IPS-18a (cell line): ENCODE results near the gene DLD.

Source experiments
- H3K27ac ChIP-seq: one replicate; pipeline ENCODE4 v1.5.1; 2013; ENCODE audit warnings: low read length
- H3K27me3 ChIP-seq: one replicate; pipeline ENCODE4 v1.6.1; 2013; ENCODE audit warnings: mild to moderate bottlenecking, low read length; ENCODE audit not compliant: control insufficient read depth, insufficient read depth
- H3K36me3 ChIP-seq: one replicate; pipeline ENCODE4 v1.6.1; 2013; ENCODE audit warnings: low read depth, low read length; ENCODE audit not compliant: control insufficient read depth
- H3K4me1 ChIP-seq: one replicate; pipeline ENCODE4 v1.6.1; 2013; ENCODE audit warnings: low read depth, low read length; ENCODE audit not compliant: control insufficient read depth
- H3K4me3 ChIP-seq: one replicate; pipeline ENCODE4 v1.5.1; 2013; ENCODE audit warnings: low read length
- H3K9ac ChIP-seq: one replicate; pipeline ENCODE4 v1.6.1; 2013; ENCODE audit warnings: mild to moderate bottlenecking, low read length, moderate library complexity
- H3K9me3 ChIP-seq: one replicate; pipeline ENCODE4 v1.6.1; 2013; ENCODE audit warnings: low read depth, low read length; ENCODE audit not compliant: control insufficient read depth

DLD gene

DNA sequence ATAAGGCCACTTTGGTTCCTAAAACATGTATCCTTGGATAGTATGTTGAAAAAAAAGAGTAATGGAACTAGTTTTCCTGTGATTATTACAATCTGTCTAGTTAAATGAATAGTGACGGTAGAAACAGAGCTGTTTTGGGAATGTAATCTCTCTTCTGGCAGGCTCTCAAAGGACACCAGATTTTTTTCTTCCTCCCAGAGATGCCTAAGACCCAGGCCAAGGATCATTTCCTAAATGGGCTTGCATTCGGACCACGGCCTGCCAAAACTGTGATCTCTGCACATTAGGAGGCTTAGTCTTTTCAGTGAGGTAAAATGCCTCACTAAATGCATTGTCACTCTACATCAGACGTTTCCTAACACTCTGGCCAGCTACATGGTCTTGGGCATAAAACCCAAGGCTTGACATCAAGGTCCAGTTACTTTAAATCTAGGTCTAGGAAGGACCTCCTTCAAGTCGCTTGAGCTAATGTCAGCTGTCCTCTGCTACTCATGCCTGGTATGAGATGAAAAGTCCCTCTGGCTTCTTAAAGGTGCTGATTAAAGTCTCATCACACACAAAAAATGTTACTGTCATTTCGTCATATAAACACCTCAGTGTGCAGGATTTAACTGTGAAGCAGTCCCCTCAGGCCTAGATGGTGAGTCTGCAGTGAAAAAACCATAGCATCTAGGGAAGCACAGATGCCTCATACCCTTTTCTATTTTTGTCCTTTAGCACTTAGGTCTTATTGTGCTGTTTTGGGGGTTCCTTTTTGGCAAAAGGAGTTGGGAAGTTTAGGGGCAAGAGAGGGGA lies 47.7 kb downstream of the DLD start:
- Histone ChIP-seq H3K36me3 (peaks cover 23% of the 10 kb centered on the region), H3K9ac (no peak overlapping the region)

DNA sequence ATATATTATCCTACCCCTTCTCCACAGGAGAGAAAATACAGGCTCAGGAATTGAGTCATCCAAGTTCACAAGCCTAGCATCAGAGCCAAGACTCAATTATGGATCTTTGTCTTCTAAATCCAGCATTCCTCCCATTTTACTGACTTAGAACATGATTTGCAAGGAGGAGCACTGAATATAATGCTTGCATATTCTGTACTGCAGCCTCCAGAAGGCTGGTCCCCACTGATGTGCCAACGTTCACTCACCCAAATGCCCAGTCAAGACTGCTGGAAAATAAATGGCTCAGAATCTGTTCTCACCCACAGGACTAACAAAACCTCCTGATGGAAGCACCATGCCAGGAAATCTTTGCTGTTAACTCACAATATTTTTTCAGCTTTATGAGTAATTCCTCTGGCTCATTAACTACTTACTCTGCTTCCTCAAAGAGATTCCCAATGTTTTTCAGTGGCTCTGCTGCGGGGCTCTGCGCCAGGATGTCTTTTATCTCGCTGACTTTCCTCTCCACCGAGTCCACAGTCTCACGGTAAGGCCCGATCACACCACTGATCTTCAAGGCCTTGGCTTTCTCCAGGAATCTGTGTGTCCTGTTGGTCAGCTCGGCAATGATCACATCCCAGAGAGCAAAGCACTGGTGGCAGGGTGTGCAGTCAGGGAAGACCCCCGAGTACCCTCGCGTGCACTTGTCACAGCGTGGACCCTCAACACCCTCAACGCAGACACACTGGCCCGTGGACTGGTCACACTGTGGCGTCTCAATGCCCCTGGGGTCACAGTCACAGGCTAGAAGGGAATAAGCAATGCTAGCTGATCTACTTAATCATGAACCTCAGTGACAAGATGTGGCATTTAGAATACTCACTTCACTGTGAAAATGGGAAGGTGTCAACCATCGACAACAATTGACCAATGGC lies 48.8 kb downstream of the DLD start:
- H3K4me3 ChIP-seq, result no peak overlapping the region
- H3K27ac ChIP-seq, result no peak overlapping the region
- H3K27me3 ChIP-seq, result no peaks in the 10 kb centered on the region
- H3K4me1 ChIP-seq, result peaks cover 30% of the 10 kb centered on the region
- H3K36me3 ChIP-seq, result peaks cover 24% of the 10 kb centered on the region
- H3K9me3 ChIP-seq, result no peaks in the 10 kb centered on the region
- no peak overlapping the region for H3K9ac ChIP-seq

More for the DNA sequence above, 47.7 kb downstream of the DLD start:
- H3K4me3 ChIP-seq, result no peak overlapping the region
- H3K27ac ChIP-seq, result no peak overlapping the region
- H3K4me1 ChIP-seq, result peaks cover 41% of the 10 kb centered on the region
- no peaks in the 10 kb centered on the region for H3K27me3 ChIP-seq
- no peaks in the 10 kb centered on the region for H3K9me3 ChIP-seq

DNA sequence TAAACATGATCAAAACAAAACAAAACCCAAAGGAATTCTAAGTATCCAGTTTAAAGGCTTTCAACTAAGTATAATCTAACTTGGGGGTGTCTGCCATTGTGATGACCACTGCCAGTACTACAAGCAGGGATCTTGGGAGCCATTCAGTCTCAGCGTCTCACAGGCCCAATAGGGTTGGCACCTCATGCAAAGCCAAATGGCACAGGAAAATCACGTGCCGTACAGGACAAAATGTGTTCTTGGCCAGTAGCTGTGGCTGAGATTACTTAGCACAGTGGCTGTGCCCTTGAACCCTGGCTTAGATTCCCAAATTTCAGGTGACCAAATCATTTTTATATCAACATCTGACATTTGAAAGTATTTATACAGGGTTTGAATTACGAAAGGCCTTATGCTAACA lies 50.0 kb downstream of the DLD start:
- H3K27ac ChIP-seq, result no peak overlapping the region
- H3K9me3 ChIP-seq, result no peaks in the 10 kb centered on the region
- H3K9ac ChIP-seq, result no peak overlapping the region
- H3K27me3 ChIP-seq, result no peaks in the 10 kb centered on the region
- H3K4me3 ChIP-seq, result no peak overlapping the region
- peaks cover 24% of the 10 kb centered on the region for H3K36me3 ChIP-seq
- H3K4me1 ChIP-seq, result peaks cover 19% of the 10 kb centered on the region

DNA sequence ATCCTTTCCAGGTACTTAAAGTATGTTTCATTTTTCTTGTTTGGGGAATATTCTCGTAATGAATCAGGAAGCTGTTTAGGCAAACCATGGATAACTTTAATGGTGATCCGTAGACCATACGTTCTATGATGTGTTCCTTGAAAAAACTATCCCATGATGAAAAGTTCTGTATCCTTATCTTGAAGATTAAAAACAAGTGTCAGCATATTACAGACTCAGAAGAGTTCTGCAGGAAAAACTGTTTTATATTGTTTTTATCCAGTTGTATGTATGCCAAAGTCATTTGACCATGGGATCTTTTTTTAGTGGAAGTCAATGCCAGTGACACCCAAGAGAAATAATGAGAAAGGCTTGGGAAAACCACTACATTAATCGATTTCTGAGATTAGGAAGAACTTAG lies 52.0 kb downstream of the DLD start:
- Histone ChIP-seq H3K4me3 (no peak overlapping the region), H3K36me3 (peaks cover 24% of the 10 kb centered on the region), H3K27me3 (no peaks in the 10 kb centered on the region), H3K9me3 (no peaks in the 10 kb centered on the region), H3K9ac (no peak overlapping the region), H3K4me1 (no peaks in the 10 kb centered on the region), H3K27ac (no peak overlapping the region)

DNA sequence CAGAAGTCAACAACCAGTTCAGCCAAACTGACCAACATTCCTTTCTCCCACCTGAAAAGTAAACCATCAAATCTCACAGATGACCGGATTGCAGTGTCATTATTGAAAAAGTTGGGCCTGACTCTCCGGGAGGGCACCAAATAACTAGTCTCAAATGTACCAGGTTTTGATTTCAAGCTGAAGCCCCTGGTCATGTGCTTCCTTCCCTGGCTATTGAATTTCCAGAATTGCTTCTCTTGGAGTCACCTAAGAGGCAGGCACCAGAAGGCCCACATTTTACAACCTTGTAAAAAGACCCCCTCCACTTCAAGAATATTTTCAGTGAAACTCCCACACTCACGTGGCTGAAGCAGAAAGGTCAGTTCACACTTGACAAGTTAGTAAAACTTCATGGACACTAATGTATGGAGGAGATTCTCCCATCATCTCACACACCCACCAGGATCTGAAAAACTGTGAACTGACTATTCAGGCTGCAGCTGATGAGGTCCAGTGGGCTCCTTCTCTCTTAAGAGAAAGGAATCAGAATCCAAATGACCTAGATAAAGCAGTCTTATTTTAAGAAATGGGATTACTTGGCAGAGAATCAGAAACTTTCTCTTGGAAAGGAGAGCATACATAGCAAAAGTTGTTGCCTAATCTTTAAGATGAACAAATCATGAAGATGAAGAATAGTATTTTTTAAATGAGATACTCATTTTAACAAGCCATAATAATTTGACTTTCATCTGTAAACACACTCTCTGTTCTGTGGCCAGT lies 53.6 kb downstream of the DLD start:
- no peak overlapping the region for H3K9ac ChIP-seq
- H3K36me3 ChIP-seq, result peaks cover 27% of the 10 kb centered on the region

DNA sequence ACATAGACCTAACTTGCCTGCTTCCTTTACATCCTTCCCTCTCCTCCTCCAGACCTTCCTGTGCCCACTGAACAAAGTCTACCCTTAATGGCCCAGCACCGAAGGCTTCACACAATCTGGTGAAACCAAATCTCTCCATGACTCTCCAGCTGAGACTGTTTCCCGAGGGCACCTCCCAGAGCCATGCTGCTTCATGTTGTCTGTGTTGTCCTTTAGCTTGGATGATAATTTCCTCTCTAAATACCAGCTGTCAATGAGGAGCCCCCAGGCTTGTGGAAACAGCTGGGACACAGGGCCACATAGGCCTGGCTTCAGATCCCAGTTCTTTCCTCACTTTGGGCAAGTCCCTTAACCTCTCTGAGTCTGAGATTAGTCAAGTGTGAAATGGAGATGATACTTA lies 54.3 kb downstream of the DLD start:
- H3K36me3 ChIP-seq, result peaks cover 20% of the 10 kb centered on the region
- no peak overlapping the region for H3K27ac ChIP-seq
- no peak overlapping the region for H3K4me3 ChIP-seq
- H3K4me1 ChIP-seq, result no peaks in the 10 kb centered on the region
- no peaks in the 10 kb centered on the region for H3K27me3 ChIP-seq
- no peak overlapping the region for H3K9ac ChIP-seq
- H3K9me3 ChIP-seq, result no peaks in the 10 kb centered on the region

More for the DNA sequence above, 53.6 kb downstream of the DLD start:
- H3K4me1 ChIP-seq, result no peaks in the 10 kb centered on the region
- H3K27ac ChIP-seq, result no peak overlapping the region
- no peaks in the 10 kb centered on the region for H3K9me3 ChIP-seq
- H3K4me3 ChIP-seq, result no peak overlapping the region
- H3K27me3 ChIP-seq, result no peaks in the 10 kb centered on the region

DNA sequence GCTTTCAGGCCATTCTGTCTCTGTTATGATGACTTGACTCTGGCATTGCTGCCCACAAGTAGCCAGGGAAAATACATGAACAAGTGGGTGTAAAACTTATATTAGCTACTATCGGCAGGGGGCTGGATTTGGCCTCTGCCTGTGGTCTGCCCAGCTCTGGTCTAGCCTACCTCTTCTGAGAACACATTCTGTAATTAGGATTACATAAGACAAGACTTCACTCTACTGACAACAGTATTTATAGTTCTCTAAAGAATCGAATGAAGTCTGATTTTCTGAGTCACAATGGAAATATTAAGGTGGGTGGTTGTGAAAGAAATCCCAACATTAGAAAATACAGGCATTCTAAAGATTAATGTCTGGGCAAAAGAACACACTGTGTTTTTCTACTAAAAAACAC lies 55.5 kb downstream of the DLD start:
- Histone ChIP-seq H3K27ac (no peak overlapping the region), H3K9me3 (no peaks in the 10 kb centered on the region), H3K4me3 (no peak overlapping the region), H3K36me3 (peaks cover 23% of the 10 kb centered on the region), H3K9ac (no peak overlapping the region), H3K4me1 (no peaks in the 10 kb centered on the region), H3K27me3 (no peaks in the 10 kb centered on the region)

DNA sequence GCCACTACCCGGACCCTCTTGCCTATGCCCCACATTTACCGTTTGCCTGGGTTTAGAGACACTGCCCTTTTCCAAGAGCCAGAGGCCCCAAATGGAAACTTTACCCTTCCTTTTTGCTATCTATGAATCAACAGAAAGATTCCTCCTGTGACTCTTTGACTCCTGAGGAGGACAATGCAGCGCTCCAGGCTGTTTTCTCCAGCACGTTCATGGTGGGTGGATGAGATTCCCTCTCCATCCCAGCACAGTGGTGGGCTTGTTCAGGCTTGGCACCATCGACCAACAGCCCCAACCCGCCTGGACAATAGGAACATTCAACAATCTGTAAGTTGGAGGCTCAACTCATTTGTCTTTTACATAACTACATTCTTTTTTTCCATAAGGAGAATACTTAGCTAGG lies 55.9 kb downstream of the DLD start:
- H3K4me1 ChIP-seq, result no peaks in the 10 kb centered on the region
- no peak overlapping the region for H3K27ac ChIP-seq
- peaks cover 23% of the 10 kb centered on the region for H3K36me3 ChIP-seq
- H3K9me3 ChIP-seq, result no peaks in the 10 kb centered on the region
- H3K27me3 ChIP-seq, result no peaks in the 10 kb centered on the region
- no peak overlapping the region for H3K9ac ChIP-seq
- no peak overlapping the region for H3K4me3 ChIP-seq

DNA sequence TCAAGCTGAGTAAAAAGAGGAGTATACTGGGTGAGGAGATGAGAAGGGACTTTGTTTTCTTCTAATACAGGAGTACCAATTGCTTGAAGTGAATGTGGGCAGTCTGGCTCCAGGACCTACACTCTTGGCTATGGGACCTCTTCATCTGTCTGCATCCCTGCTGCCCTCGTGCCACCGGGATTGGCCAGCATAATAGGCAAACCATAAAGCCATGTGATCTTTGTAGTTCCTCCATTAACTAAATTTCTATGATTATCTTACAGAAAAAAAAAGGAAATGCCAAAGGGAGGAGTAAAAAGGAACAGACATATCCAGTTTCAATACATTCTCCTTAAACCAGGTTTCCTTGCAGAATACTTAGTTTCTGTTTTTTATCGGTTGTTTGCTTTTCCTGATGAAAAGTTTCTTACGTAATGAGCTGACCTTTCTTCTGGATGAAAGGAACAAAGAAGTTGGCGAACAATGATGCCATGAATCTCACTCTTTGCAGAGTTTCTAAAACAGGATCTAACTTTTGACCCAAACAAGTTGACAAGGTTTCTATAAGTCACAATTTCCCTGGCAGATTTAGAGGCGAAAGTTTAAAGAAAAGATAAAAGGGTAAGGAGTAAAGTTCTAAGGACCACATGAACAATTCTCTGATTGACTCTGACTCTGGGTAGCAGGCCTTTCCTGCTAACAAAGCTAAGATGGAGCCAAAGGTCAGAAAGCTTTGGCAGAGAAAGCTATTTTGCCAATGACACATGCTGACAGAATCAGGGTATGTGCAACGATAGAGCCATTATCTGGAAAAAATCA lies 57.9 kb downstream of the DLD start:
- Histone ChIP-seq H3K27ac (no peak overlapping the region), H3K27me3 (no peaks in the 10 kb centered on the region), H3K4me1 (peaks cover 11% of the 10 kb centered on the region), H3K36me3 (peaks cover 15% of the 10 kb centered on the region), H3K9me3 (no peaks in the 10 kb centered on the region), H3K9ac (no peak overlapping the region), H3K4me3 (no peak overlapping the region)

DNA sequence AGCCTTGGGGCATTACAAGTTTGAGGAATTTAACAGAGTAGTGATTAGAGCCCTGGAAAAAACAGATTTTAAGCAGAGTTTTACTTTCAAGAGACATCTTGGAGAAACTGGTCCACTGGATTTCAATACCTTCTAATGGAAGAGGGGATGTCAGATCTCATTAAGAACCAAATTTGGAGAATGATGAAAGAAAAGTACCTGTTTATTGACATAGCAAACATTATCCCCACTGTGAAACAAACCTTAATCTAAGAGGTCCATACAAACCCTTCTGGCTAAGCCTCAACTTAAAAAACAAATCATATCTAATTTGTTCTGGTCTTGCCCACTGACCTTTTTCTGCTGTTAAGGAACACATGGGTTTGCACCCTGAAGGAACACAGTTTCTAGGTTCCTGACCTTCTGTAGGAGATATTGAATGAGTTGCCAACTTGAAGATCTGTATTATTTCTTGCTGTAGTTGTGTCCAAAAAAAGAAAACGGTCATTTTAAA lies 58.5 kb downstream of the DLD start:
- H3K9me3 ChIP-seq, result no peaks in the 10 kb centered on the region
- H3K27me3 ChIP-seq, result no peaks in the 10 kb centered on the region
- H3K27ac ChIP-seq, result no peak overlapping the region
- H3K36me3 ChIP-seq, result peaks cover 18% of the 10 kb centered on the region
- no peak overlapping the region for H3K9ac ChIP-seq
- no peak overlapping the region for H3K4me3 ChIP-seq
- H3K4me1 ChIP-seq, result peaks cover 11% of the 10 kb centered on the region
